ENCODE results near the gene IPO11. TPM values are rescaled to one million over a fixed set of nuclear protein-coding genes. Genes with fewer than 3 reads are reported as not detected.

Gene IPO11
- 79.0 and 121 TPM in 2 replicates for total RNA-seq

- DNase-seq (ENCODE audit: low read depth, low spot score), result peak; percentile 95
These were observed at the start of gene IPO11 for GRCh38 chr5:62412549-62413329. Gene IPO11, plus strand, starts transcription at chr5:62412763. Its CDS starts 24,517 bp downstream, at chr5:62437280.

- DNase-seq (ENCODE audit: low read depth, low spot score), result no peak
These were observed 43.5 kb upstream of the IPO11 start for GRCh38 chr5:62369039-62369438.

- DNase-seq (ENCODE audit: low read depth, low spot score), result no peak
These were observed 41.2 kb upstream of the IPO11 start for GRCh38 chr5:62371409-62371808.

- no peak for DNase-seq (ENCODE audit: low read depth, low spot score)
These were observed 40.0 kb upstream of the IPO11 start for GRCh38 chr5:62372600-62372999.

- DNase-seq (ENCODE audit: low read depth, low spot score), result no peak
These were observed 39.2 kb upstream of the IPO11 start for GRCh38 chr5:62373382-62373781.

GRCh38 chr5:62374090-62374489 lies 38.5 kb upstream of the IPO11 start:
- DNase-seq (ENCODE audit: low read depth, low spot score), result no peak

GRCh38 chr5:62375627-62376026 lies 36.9 kb upstream of the IPO11 start:
- DNase-seq (ENCODE audit: low read depth, low spot score), result no peak

GRCh38 chr5:62376064-62376463 lies 36.5 kb upstream of the IPO11 start:
- DNase-seq (ENCODE audit: low read depth, low spot score), result no peak

- no peak for DNase-seq (ENCODE audit: low read depth, low spot score)
These were observed 27.4 kb upstream of the IPO11 start for GRCh38 chr5:62385131-62385530.

GRCh38 chr5:62385816-62386400 lies 26.7 kb upstream of the IPO11 start:
- no peak for DNase-seq (ENCODE audit: low read depth, low spot score)

- no peak for DNase-seq (ENCODE audit: low read depth, low spot score)
These were observed 25.7 kb upstream of the IPO11 start for GRCh38 chr5:62386824-62387223.

GRCh38 chr5:62395210-62395950 lies 17.2 kb upstream of the IPO11 start:
- no peak for DNase-seq (ENCODE audit: low read depth, low spot score)

- DNase-seq (ENCODE audit: low read depth, low spot score), result peak; percentile 93
These were observed 8.9 kb upstream of the IPO11 start, which contains the start of gene DIMT1 for GRCh38 chr5:62403411-62404250. Gene DIMT1, minus strand, starts transcription at chr5:62403905. Its CDS starts 133 bp downstream, at chr5:62403772.

GRCh38 chr5:62413711-62414110 lies 1.1 kb downstream of the IPO11 start:
- no peak for DNase-seq (ENCODE audit: low read depth, low spot score)

- DNase-seq (ENCODE audit: low read depth, low spot score), result no peak
These were observed 6.0 kb downstream of the IPO11 start for GRCh38 chr5:62418462-62419076.

- no peak for DNase-seq (ENCODE audit: low read depth, low spot score)
These were observed 7.0 kb downstream of the IPO11 start for GRCh38 chr5:62419609-62420008.

GRCh38 chr5:62421414-62421813 lies 8.9 kb downstream of the IPO11 start:
- no peak for DNase-seq (ENCODE audit: low read depth, low spot score)

- DNase-seq (ENCODE audit: low read depth, low spot score), result no peak
These were observed 12.2 kb downstream of the IPO11 start for GRCh38 chr5:62424763-62425162.

GRCh38 chr5:62431735-62432620 lies 19.4 kb downstream of the IPO11 start:
- no peak for DNase-seq (ENCODE audit: low read depth, low spot score)

- no peak for DNase-seq (ENCODE audit: low read depth, low spot score)
These were observed 20.1 kb downstream of the IPO11 start for GRCh38 chr5:62432621-62433064.
